ENCODE measurements around the gene ATP2A2.

DNA sequence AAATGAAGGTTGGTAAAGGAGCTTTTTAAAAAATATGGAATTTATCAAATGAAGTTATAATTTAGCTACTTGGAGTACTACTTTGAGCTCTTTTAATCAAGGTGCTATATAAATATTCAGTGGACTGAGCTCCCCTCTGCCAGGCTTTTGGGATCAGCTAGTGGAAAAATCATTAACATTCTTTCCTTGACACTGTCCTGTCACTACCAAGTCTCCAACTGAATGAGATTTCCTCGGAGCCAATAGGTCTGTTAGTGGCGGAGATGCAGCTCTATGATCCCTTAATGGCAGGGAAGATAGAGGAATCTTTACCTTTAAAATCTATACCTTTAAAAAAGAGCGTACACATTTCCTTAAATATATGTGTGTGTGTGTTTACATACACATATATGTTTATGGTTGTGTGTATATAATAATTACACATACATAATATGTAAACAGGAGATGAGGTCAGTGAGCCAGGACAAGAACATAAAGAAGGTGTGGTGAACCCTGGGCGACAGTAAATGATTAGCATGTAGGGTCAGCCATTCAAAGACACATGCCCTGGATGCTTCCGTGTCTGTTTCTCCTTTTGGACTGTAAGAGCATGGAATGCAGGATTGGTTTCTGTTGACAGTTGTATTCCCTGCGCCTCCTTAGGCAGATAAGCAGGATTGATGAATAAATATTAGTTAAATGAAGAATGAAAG, 47.7 kb upstream of the ATP2A2 start:
- no peak for TF ChIP-seq POLR2A (IDR thresholded peaks at IDR 0.05)
- TF ChIP-seq, protein P1, sequence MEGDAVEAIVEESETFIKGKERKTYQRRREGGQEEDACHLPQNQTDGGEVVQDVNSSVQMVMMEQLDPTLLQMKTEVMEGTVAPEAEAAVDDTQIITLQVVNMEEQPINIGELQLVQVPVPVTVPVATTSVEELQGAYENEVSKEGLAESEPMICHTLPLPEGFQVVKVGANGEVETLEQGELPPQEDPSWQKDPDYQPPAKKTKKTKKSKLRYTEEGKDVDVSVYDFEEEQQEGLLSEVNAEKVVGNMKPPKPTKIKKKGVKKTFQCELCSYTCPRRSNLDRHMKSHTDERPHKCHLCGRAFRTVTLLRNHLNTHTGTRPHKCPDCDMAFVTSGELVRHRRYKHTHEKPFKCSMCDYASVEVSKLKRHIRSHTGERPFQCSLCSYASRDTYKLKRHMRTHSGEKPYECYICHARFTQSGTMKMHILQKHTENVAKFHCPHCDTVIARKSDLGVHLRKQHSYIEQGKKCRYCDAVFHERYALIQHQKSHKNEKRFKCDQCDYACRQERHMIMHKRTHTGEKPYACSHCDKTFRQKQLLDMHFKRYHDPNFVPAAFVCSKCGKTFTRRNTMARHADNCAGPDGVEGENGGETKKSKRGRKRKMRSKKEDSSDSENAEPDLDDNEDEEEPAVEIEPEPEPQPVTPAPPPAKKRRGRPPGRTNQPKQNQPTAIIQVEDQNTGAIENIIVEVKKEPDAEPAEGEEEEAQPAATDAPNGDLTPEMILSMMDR (IDR thresholded peaks at IDR 0.05): no peak

Data from body of pancreas (tissue), 4 donors.